ENCODE data around the gene PNLIPRP1.

PNLIPRP1 gene

DNA sequence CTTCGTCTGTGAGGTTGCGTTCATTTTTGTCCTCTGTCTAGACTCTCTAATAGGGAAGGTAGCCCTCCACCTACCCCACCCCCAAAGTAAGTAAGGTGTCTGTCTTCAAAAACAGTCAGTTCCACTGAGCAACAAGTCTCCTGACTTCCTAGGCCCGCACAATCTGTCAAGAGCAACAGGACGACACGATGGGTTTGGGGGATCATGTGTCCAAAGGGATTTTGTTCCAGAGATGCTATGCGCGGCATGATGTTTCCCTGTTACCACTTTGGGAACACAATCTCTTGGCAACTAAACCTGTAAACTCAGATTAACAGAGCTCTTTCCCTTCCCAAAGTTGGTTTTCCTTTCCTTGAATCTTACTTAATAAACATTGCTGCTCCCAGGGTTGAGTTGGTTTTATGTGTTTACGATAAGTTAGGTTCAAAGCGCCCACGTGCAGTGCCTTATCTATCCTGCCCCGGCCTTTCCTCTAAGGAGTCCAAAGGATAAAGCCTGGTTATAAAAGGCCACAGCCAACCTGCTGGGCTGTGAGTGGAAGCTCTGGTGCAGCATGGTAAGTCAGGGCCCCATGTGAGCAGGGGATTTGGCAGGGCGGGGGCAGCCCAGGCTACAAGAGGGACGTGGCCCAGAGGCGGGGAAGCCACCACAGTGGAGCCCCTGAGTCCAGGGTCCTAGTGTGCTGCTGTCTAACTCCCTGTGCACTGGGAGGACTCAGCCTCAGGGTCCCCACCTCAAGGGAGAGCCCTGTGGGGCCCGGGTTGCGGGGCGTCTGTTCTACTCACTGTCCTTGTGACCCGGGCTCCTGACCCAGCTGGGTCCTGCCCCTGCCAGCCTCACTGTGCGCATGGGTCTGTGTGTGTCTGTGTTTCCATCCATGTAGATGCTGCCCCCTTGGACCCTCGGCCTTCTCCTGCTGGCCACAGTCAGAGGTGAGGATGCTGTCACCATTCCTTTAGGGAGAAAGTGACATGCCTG lies 30.0 kb downstream of the PNLIPRP1 start, which contains the start of gene PNLIPRP2:
Gene PNLIPRP2 (plus strand): TSS at position 531 of the 978 bp plus-strand sequence.
- TF ChIP-seq POU6F1 (CRISPR knock-in tag; IDR thresholded peaks at IDR 0.05; ENCODE audit: borderline replicate concordance, low read depth), result no peak
- TF ChIP-seq ZNF70 (CRISPR knock-in tag; IDR thresholded peaks at IDR 0.05), result no peak
- no peak for TF ChIP-seq GLIS3 (CRISPR knock-in tag; IDR thresholded peaks at IDR 0.05)
- TF ChIP-seq OSR1 (CRISPR knock-in tag; IDR thresholded peaks at IDR 0.05), result no peak
- no peak for TF ChIP-seq ESRRG (CRISPR knock-in tag; IDR thresholded peaks at IDR 0.05)
- TF ChIP-seq, protein P1, sequence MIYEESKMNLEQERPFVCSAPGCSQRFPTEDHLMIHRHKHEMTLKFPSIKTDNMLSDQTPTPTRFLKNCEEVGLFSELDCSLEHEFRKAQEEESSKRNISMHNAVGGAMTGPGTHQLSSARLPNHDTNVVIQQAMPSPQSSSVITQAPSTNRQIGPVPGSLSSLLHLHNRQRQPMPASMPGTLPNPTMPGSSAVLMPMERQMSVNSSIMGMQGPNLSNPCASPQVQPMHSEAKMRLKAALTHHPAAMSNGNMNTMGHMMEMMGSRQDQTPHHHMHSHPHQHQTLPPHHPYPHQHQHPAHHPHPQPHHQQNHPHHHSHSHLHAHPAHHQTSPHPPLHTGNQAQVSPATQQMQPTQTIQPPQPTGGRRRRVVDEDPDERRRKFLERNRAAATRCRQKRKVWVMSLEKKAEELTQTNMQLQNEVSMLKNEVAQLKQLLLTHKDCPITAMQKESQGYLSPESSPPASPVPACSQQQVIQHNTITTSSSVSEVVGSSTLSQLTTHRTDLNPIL (CRISPR knock-in tag; IDR thresholded peaks at IDR 0.05; ENCODE audit: low read depth), result no peak
- no peak for TF ChIP-seq ZFP30 (CRISPR knock-in tag; IDR thresholded peaks at IDR 0.05)
- TF ChIP-seq CSRNP3 (CRISPR knock-in tag; IDR thresholded peaks at IDR 0.05), result no peak
- TF ChIP-seq ARNTL (CRISPR knock-in tag; IDR thresholded peaks at IDR 0.05; ENCODE audit: borderline replicate concordance, low read depth), result no peak
- TF ChIP-seq, protein P2, sequence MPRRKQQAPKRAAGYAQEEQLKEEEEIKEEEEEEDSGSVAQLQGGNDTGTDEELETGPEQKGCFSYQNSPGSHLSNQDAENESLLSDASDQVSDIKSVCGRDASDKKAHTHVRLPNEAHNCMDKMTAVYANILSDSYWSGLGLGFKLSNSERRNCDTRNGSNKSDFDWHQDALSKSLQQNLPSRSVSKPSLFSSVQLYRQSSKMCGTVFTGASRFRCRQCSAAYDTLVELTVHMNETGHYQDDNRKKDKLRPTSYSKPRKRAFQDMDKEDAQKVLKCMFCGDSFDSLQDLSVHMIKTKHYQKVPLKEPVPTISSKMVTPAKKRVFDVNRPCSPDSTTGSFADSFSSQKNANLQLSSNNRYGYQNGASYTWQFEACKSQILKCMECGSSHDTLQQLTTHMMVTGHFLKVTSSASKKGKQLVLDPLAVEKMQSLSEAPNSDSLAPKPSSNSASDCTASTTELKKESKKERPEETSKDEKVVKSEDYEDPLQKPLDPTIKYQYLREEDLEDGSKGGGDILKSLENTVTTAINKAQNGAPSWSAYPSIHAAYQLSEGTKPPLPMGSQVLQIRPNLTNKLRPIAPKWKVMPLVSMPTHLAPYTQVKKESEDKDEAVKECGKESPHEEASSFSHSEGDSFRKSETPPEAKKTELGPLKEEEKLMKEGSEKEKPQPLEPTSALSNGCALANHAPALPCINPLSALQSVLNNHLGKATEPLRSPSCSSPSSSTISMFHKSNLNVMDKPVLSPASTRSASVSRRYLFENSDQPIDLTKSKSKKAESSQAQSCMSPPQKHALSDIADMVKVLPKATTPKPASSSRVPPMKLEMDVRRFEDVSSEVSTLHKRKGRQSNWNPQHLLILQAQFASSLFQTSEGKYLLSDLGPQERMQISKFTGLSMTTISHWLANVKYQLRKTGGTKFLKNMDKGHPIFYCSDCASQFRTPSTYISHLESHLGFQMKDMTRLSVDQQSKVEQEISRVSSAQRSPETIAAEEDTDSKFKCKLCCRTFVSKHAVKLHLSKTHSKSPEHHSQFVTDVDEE (CRISPR knock-in tag; IDR thresholded peaks at IDR 0.05), result no peak
- no peak for TF ChIP-seq ZNF8 (CRISPR knock-in tag; IDR thresholded peaks at IDR 0.05)
- no peak for TF ChIP-seq PATZ1 (CRISPR knock-in tag; IDR thresholded peaks at IDR 0.05; ENCODE audit: borderline replicate concordance)
- no peak for TF ChIP-seq TCF4 (CRISPR knock-in tag; IDR thresholded peaks at IDR 0.05; ENCODE audit: borderline replicate concordance)
- no peak for TF ChIP-seq TOX (CRISPR knock-in tag; IDR thresholded peaks at IDR 0.05; ENCODE audit: borderline replicate concordance)
- no peak for TF ChIP-seq BACH2 (CRISPR knock-in tag; IDR thresholded peaks at IDR 0.05; ENCODE audit: borderline replicate concordance)
- no peak for TF ChIP-seq ISL1 (CRISPR knock-in tag; IDR thresholded peaks at IDR 0.05)
- no peak for TF ChIP-seq ZNF565 (CRISPR knock-in tag; conservative IDR thresholded peaks at IDR 0.05; ENCODE audit: low read depth)
- TF ChIP-seq ZFP3 (CRISPR knock-in tag; IDR thresholded peaks at IDR 0.05), result no peak
- TF ChIP-seq CSDC2 (CRISPR knock-in tag; IDR thresholded peaks at IDR 0.05), result no peak
- TF ChIP-seq PPARA (CRISPR knock-in tag; IDR thresholded peaks at IDR 0.05; ENCODE audit: borderline replicate concordance), result no peak
- ATAC-seq, result no peak

- ATAC-seq, result no peak
- TF ChIP-seq ZNF8 (CRISPR knock-in tag; IDR thresholded peaks at IDR 0.05) (no peak), CSDC2 (CRISPR knock-in tag; IDR thresholded peaks at IDR 0.05) (no peak), ZNF70 (CRISPR knock-in tag; IDR thresholded peaks at IDR 0.05) (no peak), ZNF565 (CRISPR knock-in tag; conservative IDR thresholded peaks at IDR 0.05; ENCODE audit: low read depth) (no peak), TOX (CRISPR knock-in tag; IDR thresholded peaks at IDR 0.05; ENCODE audit: borderline replicate concordance) (no peak), CSRNP3 (CRISPR knock-in tag; IDR thresholded peaks at IDR 0.05) (no peak), ZC3H10 (CRISPR knock-in tag; IDR thresholded peaks at IDR 0.05) (no peak), GLIS3 (CRISPR knock-in tag; IDR thresholded peaks at IDR 0.05) (no peak), ISL1 (CRISPR knock-in tag; IDR thresholded peaks at IDR 0.05) (no peak), ARNTL (CRISPR knock-in tag; IDR thresholded peaks at IDR 0.05; ENCODE audit: borderline replicate concordance, low read depth) (no peak), ZFP3 (CRISPR knock-in tag; IDR thresholded peaks at IDR 0.05) (no peak), PATZ1 (CRISPR knock-in tag; IDR thresholded peaks at IDR 0.05; ENCODE audit: borderline replicate concordance) (no peak)
- TF ChIP-seq, protein P2 (CRISPR knock-in tag; IDR thresholded peaks at IDR 0.05), result no peak
Observed at GRCh38 chr10:116621476-116621875, 30.7 kb downstream of the PNLIPRP1 start.

Measured in SK-N-SH treated with all-trans-retinoic acid at 6 μM for 48 hours (cell line).